K562 (cell line): Measurements from ENCODE around the gene NRM. TPM values are rescaled to one million over a fixed set of nuclear protein-coding genes. Genes with fewer than 3 reads are reported as not detected.

Source experiments
- BCLAF1 ChIP-seq, 2 experiments: fragments of 450-650 bp in 1 of 2; IDR thresholded peaks; 2 replicates each; pipeline ENCODE4 v1.6.1; 2011 to 2017; ENCODE audit warnings: low read depth in 2 of 2, antibody characterized with exemption in 1 of 2, borderline replicate concordance in 1 of 2, low read length in 1 of 2, mild to moderate bottlenecking in 1 of 2, mixed read lengths in 1 of 2; ENCODE audit not compliant: control insufficient read depth in 1 of 2
- CXXC5 ChIP-seq: fragments of 250-450 bp; sonication (Bioruptor Pico); IDR thresholded peaks from 2 replicates; pipeline ENCODE4 v1.8.0; 2022; ENCODE audit warnings: inconsistent platforms, mild to moderate bottlenecking, moderate library complexity
- ESRRA ChIP-seq: fragments of 450-650 bp; IDR thresholded peaks from 2 replicates; pipeline ENCODE4 v1.6.1; 2014; ENCODE audit warnings: low read depth, mild to moderate bottlenecking, moderate library complexity, borderline replicate concordance
- FOSL1 ChIP-seq: fragments of 200-800 bp; sonication (Bioruptor generic); conservative IDR thresholded peaks from 2 replicates; pipeline ENCODE4 v1.6.1; 2016; ENCODE audit warnings: missing genetic modification characterization, missing compliant biosample characterization
- HNRNPLL ChIP-seq: fragments of 200-400 bp; formaldehyde crosslinking; IDR thresholded peaks from 2 replicates; pipeline ENCODE4 v1.6.1; 2017; ENCODE audit warnings: low read length, low read depth, mild to moderate bottlenecking; ENCODE audit not compliant: poor library complexity, severe bottlenecking
- POLR2H ChIP-seq: IDR thresholded peaks from 2 replicates; pipeline ENCODE4 v1.6.1; 2016; ENCODE audit warnings: missing genetic modification characterization, low read depth, mild to moderate bottlenecking, control low read depth, missing compliant biosample characterization, moderate library complexity
- PYGO2 ChIP-seq: fragments of 450-650 bp; IDR thresholded peaks from 2 replicates; pipeline ENCODE4 v1.6.1; 2016; ENCODE audit warnings: mild to moderate bottlenecking, missing genetic modification characterization, moderate library complexity, missing compliant biosample characterization
- RCOR1 ChIP-seq, 2 experiments: IDR thresholded peaks; 2 replicates each; pipeline ENCODE4 v1.6.1; 2012; ENCODE audit warnings: low read depth in 2 of 2, low read length in 2 of 2, borderline replicate concordance in 1 of 2, improper control_type of control experiment in 1 of 2
- SMC3 ChIP-seq: conservative IDR thresholded peaks from 2 replicates; pipeline ENCODE4 v1.6.1; 2011; ENCODE audit warnings: low read depth, low read length, improper control_type of control experiment; ENCODE audit not compliant: insufficient read depth
- SUPT5H ChIP-seq: fragments of 450-650 bp; IDR thresholded peaks from 2 replicates; pipeline ENCODE4 v1.6.1; 2016
- UBTF ChIP-seq, 2 experiments: IDR thresholded peaks; 2 replicates each; pipeline ENCODE4 v1.6.1; 2012; ENCODE audit warnings: improper control_type of control experiment in 2 of 2, low read depth in 2 of 2, low read length in 2 of 2, borderline replicate concordance in 1 of 2
- VEZF1 ChIP-seq: fragments of 200-800 bp; sonication (Bioruptor generic); IDR thresholded peaks from 2 replicates; pipeline ENCODE4 v1.6.1; 2017; ENCODE audit warnings: missing genetic modification characterization, missing compliant biosample characterization
- ZBTB7A ChIP-seq: IDR thresholded peaks from 2 replicates; pipeline ENCODE4 v1.6.1; 2011; ENCODE audit warnings: low read depth, mild to moderate bottlenecking, low read length, moderate library complexity, borderline replicate concordance; ENCODE audit not compliant: control insufficient read depth
- ZEB2 ChIP-seq: fragments of 450-650 bp; IDR thresholded peaks from 2 replicates; pipeline ENCODE4 v1.6.1; 2016
- ZNF830 ChIP-seq: fragments of 250-450 bp; sonication (Bioruptor Pico); IDR thresholded peaks from 2 replicates; pipeline ENCODE4 v1.5.0; 2021; ENCODE audit warnings: mild to moderate bottlenecking
- polyA plus RNA-seq, 8 experiments: library from polyadenylated mRNA; depleted of rRNA in 4 of 8; stranded (reverse) in 5 of 8; unstranded in 3 of 8; fragments of >200 nt; fragmentation: Nextera tagmentation in 2 of 8; fragmentation: Illumina TruSeq in 1 of 8; extraction: Ambion mirVana in 2 of 8; extraction: Trizol in 1 of 8; gene quantifications; 2 replicates each; pipeline versions ENCODE4 v1.2.1 to v1.2.3, GENCODE V29; 2011 to 2014; ENCODE audit warnings: inconsistent platforms in 1 of 8, missing spikeins in 1 of 8
- total RNA-seq, 7 experiments: library from RNA; depleted of rRNA in 6 of 7; stranded (reverse); fragments of >200 nt in 6 of 7; fragmentation: Illumina TruSeq in 2 of 7; extraction: Trizol in 2 of 7; gene quantifications; 2 replicates each; pipeline versions ENCODE4 v1.2.1 to v1.2.3, GENCODE V29; 2011 to 2021; ENCODE audit warnings: low replicate concordance in 1 of 7

Gene NRM
- total and polyA plus RNA-seq, 9 of the 15 experiments (the other 6 are each of a cell fraction or from before 2014, with no cell fraction given): 9.7 to 58.2 (median 18.1) TPM

- TF ChIP-seq UBTF (IDR thresholded peaks at IDR 0.05; ENCODE audit: borderline replicate concordance in 1 of 2, low read depth in 2 of 2, low read length in 2 of 2) (peak; percentile 30 to 54; a peak in 1 of 4 replicates), SUPT5H (peak; percentile 85), ZNF830 (CRISPR knock-in tag) (no peak), ZEB2 (no peak), ZBTB7A (peak; percentile 86), RCOR1 (IDR thresholded peaks at IDR 0.05; ENCODE audit: borderline replicate concordance in 1 of 2, low read depth in 2 of 2, low read length in 2 of 2) (peak; percentile 8 to 62; a peak in 1 of 4 replicates), PYGO2 (tag) (no peak; the same call in 1 of the 2 replicates), BCLAF1 (IDR thresholded peaks at IDR 0.05; ENCODE audit: borderline replicate concordance in 1 of 2, control insufficient read depth in 1 of 2, low read depth in 2 of 2, low read length in 1 of 2) (0 out of 4 replicates have a peak, but pooled peaks of 1 of the 2 experiments have one; percentile 53), CXXC5 (CRISPR knock-in tag) (peak; percentile 23), SMC3 (peak; percentile 5; the same call in 1 of the 2 replicates), POLR2H (tag) (no peak), VEZF1 (CRISPR knock-in tag) (peak; percentile 95), FOSL1 (tag) (peak; percentile 99), ESRRA (peak; percentile 61; the same call in 1 of the 2 replicates), HNRNPLL (peak; percentile 38)
These were observed 8.4 kb downstream of the NRM start (continued) for GRCh38 chr6:30682143-30683117.
